Astrocyte (in vitro differentiated cells and primary cell): ENCODE measurements around the gene RNU2-63P. TPM values are rescaled to one million over a fixed set of nuclear protein-coding genes. Genes with fewer than 3 reads are reported as not detected.
A peak's percentile ranks its signal among the peaks of the same experiment; 100 is the strongest.

ENCODE experiments used
- DNase-seq: peaks from one replicate; pipeline ENCODE4 v3.0.0-alpha.2; 2010; ENCODE audit warnings: low read depth
- FAIRE-seq: peaks from 2 replicates; lab custom pipeline; 2011; peaks lifted over from hg19 to GRCh38; lab: Jason Lieb, UNC
- H2AFZ ChIP-seq: 2 replicates; pipeline ENCODE4 v1.6.0; 2012; ENCODE audit warnings: low read depth, low read length, inconsistent platforms
- H3K27ac ChIP-seq: 2 replicates; pipeline ENCODE4 v1.5.1; 2011; ENCODE audit warnings: low read depth, low read length, inconsistent platforms
- H3K27me3 ChIP-seq: 2 replicates; pipeline ENCODE4 v1.6.0; 2011; ENCODE audit warnings: low read length, inconsistent platforms; ENCODE audit not compliant: insufficient read depth
- H3K36me3 ChIP-seq: 2 replicates; pipeline ENCODE4 v1.5.1; 2011; ENCODE audit warnings: low read length, inconsistent platforms; ENCODE audit not compliant: insufficient read depth
- H3K4me1 ChIP-seq: 2 replicates; pipeline ENCODE4 v1.5.1; 2011; ENCODE audit warnings: low read length, inconsistent platforms; ENCODE audit not compliant: insufficient read depth
- H3K4me2 ChIP-seq: 2 replicates; pipeline ENCODE4 v1.6.0; 2012; ENCODE audit warnings: low read length, inconsistent platforms
- H3K4me3 ChIP-seq: 2 replicates; pipeline ENCODE4 v1.5.1; 2011; ENCODE audit warnings: low read depth, mild to moderate bottlenecking, low read length, inconsistent platforms; ENCODE audit not compliant: insufficient read depth
- H3K79me2 ChIP-seq: 2 replicates; pipeline ENCODE4 v1.6.0; 2012; ENCODE audit warnings: mild to moderate bottlenecking, low read length, inconsistent platforms; ENCODE audit not compliant: insufficient read depth
- H3K9ac ChIP-seq: 2 replicates; pipeline ENCODE4 v1.6.0; 2012; ENCODE audit warnings: mild to moderate bottlenecking, low read length, inconsistent platforms
- H3K9me3 ChIP-seq: 2 replicates; pipeline ENCODE4 v1.5.1; 2012; ENCODE audit warnings: low read depth, mild to moderate bottlenecking, low read length, inconsistent platforms; ENCODE audit not compliant: insufficient read depth
- H4K20me1 ChIP-seq: 2 replicates; pipeline ENCODE4 v1.6.0; 2012; ENCODE audit warnings: low read length, inconsistent platforms; ENCODE audit not compliant: insufficient read depth
- H3K27ac Mint-ChIP-seq: one replicate; pipeline ENCODE4 v1.8.0; 2021; ENCODE audit warnings: mild to moderate bottlenecking, mixed read lengths; ENCODE audit not compliant: unreplicated experiment
- H3K27me3 Mint-ChIP-seq: one replicate; pipeline ENCODE4 v1.8.0; 2021; ENCODE audit warnings: low read depth, mixed read lengths; ENCODE audit not compliant: unreplicated experiment
- H3K36me3 Mint-ChIP-seq: one replicate; pipeline ENCODE4 v1.8.0; 2021; ENCODE audit warnings: low read depth, mixed read lengths; ENCODE audit not compliant: unreplicated experiment
- H3K4me1 Mint-ChIP-seq: one replicate; pipeline ENCODE4 v1.8.0; 2021; ENCODE audit warnings: low read depth, mixed read lengths; ENCODE audit not compliant: unreplicated experiment
- H3K4me3 Mint-ChIP-seq: one replicate; pipeline ENCODE4 v1.8.0; 2021; ENCODE audit warnings: mild to moderate bottlenecking, moderate library complexity, mixed read lengths; ENCODE audit not compliant: unreplicated experiment
- H3K9me3 Mint-ChIP-seq: one replicate; pipeline ENCODE4 v1.8.0; 2021; ENCODE audit warnings: mild to moderate bottlenecking, mixed read lengths; ENCODE audit not compliant: unreplicated experiment
- CTCF ChIP-seq: IDR thresholded peaks from 2 replicates; pipeline ENCODE4 v1.5.1; 2011; ENCODE audit warnings: low read depth, mild to moderate bottlenecking, inconsistent platforms, low read length, moderate library complexity; ENCODE audit not compliant: insufficient read depth
- EZH2 ChIP-seq: IDR thresholded peaks from 2 replicates; pipeline ENCODE4 v1.6.1; 2012; ENCODE audit warnings: mild to moderate bottlenecking, low read length, inconsistent platforms; ENCODE audit not compliant: insufficient read depth
- total RNA-seq: library from RNA; stranded (reverse); gene quantifications from 2 replicates; pipeline ENCODE4 v1.2.1, GENCODE V29; 2021

RNU2-63P gene
- total RNA-seq, 1 donor from 2014 or later: 4.2 TPM

DNA sequence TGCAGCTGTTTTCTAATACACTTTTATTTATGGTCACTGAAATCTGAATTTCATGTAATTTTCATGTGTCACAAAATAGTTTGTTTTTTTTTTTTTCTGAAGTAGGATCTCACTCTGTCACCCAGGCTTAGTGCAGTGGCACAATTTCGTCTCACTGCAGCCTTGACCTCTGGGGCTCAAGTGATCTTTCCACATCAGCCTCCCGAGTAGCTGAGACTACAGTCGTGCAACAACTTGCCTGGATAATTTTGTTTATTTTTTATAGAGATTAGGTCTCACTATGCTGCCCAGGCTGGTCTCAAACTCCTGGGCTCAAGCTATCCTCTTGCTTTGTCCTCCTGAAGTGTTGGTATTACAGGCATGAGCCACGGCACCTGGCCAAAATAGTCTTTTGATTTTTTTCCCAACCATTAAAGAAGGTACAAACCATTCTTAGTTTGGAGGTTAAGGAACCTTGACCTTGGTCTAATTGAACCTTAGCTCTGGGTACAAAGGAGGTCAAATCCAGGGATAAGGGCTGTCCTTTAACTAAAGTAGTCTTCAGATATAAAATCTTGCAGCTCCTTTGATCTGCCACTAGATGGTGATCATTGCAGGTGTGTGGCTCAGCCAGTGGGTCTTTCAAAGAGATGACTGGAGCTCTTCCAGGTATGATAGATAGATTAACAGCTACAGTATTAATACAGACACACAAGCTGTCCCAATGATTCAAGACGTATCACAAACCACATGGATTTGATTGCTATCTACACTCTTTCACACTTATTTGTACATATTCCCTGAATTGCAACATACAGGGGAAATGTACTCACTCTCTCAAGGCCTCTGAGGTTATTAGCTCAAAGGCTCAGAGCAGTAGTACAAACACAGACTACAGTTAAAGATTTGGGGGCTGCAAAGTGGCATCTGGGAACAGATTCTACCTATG lies 43.9 kb upstream of the RNU2-63P start:
- peaks cover 11% of the 10 kb centered on the region for H3K79me2 ChIP-seq
- H3K9me3 ChIP-seq: no peaks in the 10 kb centered on the region
- H3K4me1 Mint-ChIP-seq: peaks cover 4% of the 10 kb centered on the region
- no peak overlapping the region for H2AFZ ChIP-seq
- no peaks in the 10 kb centered on the region for H3K9me3 Mint-ChIP-seq
- H3K4me2 ChIP-seq: no peak overlapping the region
- no peak overlapping the region for H3K4me3 Mint-ChIP-seq
- FAIRE-seq (no peak), DNase-seq (peak; percentile 10)
- TF ChIP-seq EZH2 (no peak), CTCF (peak; percentile 89)
- H3K9ac ChIP-seq: no peak overlapping the region
- H3K36me3 Mint-ChIP-seq: no peaks in the 10 kb centered on the region
- no peak overlapping the region for H3K4me3 ChIP-seq
- H4K20me1 ChIP-seq: no peaks in the 10 kb centered on the region
- H3K27me3 Mint-ChIP-seq: no peaks in the 10 kb centered on the region
- no peaks in the 10 kb centered on the region for H3K27me3 ChIP-seq
- no peaks in the 10 kb centered on the region for H3K36me3 ChIP-seq
- H3K27ac ChIP-seq: no peak overlapping the region
- H3K27ac Mint-ChIP-seq: no peak overlapping the region
- H3K4me1 ChIP-seq: peaks cover 5% of the 10 kb centered on the region

DNA sequence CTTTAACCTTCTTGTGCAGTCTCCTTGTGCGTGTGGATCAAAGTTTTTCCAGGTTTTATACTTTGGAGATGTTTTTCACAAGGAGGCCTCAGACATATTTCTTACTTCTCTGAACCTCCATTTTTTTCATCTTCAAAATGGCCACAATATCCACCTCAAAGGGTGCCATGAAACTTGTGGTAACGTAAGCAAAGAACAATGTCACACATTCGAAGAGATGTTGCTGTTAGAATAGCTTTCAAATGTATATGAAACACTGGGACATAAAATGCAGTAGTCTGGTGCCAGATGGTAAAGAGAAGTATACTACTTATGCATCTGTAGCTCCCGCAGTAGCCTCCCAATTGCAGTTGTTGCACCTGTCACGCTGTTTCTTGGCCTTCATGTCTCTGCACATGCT lies 41.8 kb upstream of the RNU2-63P start:
- H3K4me3 ChIP-seq: no peak overlapping the region
- peaks cover 17% of the 10 kb centered on the region for H3K4me1 ChIP-seq
- FAIRE-seq: no peak
- Mint-ChIP-seq H3K27ac (no peak overlapping the region), H3K27me3 (no peaks in the 10 kb centered on the region), H3K4me3 (no peak overlapping the region), H3K4me1 (peaks cover 15% of the 10 kb centered on the region), H3K36me3 (peaks cover 4% of the 10 kb centered on the region), H3K9me3 (no peaks in the 10 kb centered on the region)
- no peaks in the 10 kb centered on the region for H3K27me3 ChIP-seq
- H3K4me2 ChIP-seq: no peak overlapping the region
- TF ChIP-seq CTCF (no peak), EZH2 (no peak)
- H3K9ac ChIP-seq: no peak overlapping the region
- H3K9me3 ChIP-seq: no peaks in the 10 kb centered on the region
- peaks cover 31% of the 10 kb centered on the region for H3K79me2 ChIP-seq
- no peak overlapping the region for H3K27ac ChIP-seq
- peaks cover 1% of the 10 kb centered on the region for H4K20me1 ChIP-seq
- H3K36me3 ChIP-seq: no peaks in the 10 kb centered on the region
- DNase-seq: no peak
- H2AFZ ChIP-seq: no peak overlapping the region

DNA sequence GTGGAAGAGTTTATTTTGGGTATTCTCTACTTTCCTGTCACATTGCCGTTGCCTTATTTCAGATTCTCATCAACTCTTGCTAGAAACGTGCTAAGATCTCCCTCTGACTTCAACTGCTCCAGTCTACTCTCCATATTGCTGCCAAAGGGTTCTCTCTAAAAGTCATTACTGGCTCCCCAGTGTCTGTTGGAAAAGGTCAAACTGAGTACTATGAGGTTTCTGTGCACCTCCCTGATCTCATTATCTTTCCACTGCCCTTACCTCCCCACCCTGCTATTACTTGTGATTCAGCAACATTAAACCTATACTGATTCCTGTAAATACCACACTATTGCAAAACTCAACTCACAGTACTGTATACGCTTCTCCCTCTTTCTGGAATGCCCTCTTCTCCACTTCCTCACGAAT lies 41.1 kb upstream of the RNU2-63P start:
- H3K27ac Mint-ChIP-seq: no peak overlapping the region
- Histone ChIP-seq H3K9me3 (no peaks in the 10 kb centered on the region), H3K79me2 (peaks cover 39% of the 10 kb centered on the region), H3K27me3 (no peaks in the 10 kb centered on the region), H3K4me3 (no peak overlapping the region), H4K20me1 (peaks cover 5% of the 10 kb centered on the region), H3K36me3 (no peaks in the 10 kb centered on the region), H3K27ac (no peak overlapping the region), H3K4me2 (no peak overlapping the region), H2AFZ (peak overlapping the region; percentile 36), H3K4me1 (peaks cover 17% of the 10 kb centered on the region), H3K9ac (no peak overlapping the region)
- peaks cover 4% of the 10 kb centered on the region for H3K36me3 Mint-ChIP-seq
- DNase-seq (no peak), FAIRE-seq (no peak)
- no peaks in the 10 kb centered on the region for H3K9me3 Mint-ChIP-seq
- peaks cover 18% of the 10 kb centered on the region for H3K4me1 Mint-ChIP-seq
- H3K4me3 Mint-ChIP-seq: no peak overlapping the region
- no peak for TF ChIP-seq CTCF
- TF ChIP-seq EZH2: no peak
- no peaks in the 10 kb centered on the region for H3K27me3 Mint-ChIP-seq
